ENCODE results near the gene SPIB.
"Not testable (repeated sequence)": the region's sequence is repeated elsewhere in the genome, so short reads cannot be mapped to it uniquely, and the experiment has no call there.

Gene SPIB

GRCh38 chr19:50390295-50390694, 28.4 kb upstream of the SPIB start:
- not testable (repeated sequence) for DNase-seq

GRCh38 chr19:50390952-50391351, 27.8 kb upstream of the SPIB start:
- not testable (repeated sequence) for DNase-seq

GRCh38 chr19:50392759-50393158, 26.0 kb upstream of the SPIB start:
- DNase-seq, result no peak

- no peak for DNase-seq
Observed at GRCh38 chr19:50393589-50393988, 25.1 kb upstream of the SPIB start.

GRCh38 chr19:50394017-50394416, 24.7 kb upstream of the SPIB start:
- DNase-seq, result no peak

- no peak for DNase-seq
Observed at GRCh38 chr19:50398675-50399367, 19.9 kb upstream of the SPIB start.

- DNase-seq, result no peak
Observed at GRCh38 chr19:50399368-50399745, 19.4 kb upstream of the SPIB start.

- DNase-seq, result no peak
Observed at GRCh38 chr19:50401605-50402450, 16.9 kb upstream of the SPIB start.

- no peak for DNase-seq
Observed at GRCh38 chr19:50402544-50403301, 16.0 kb upstream of the SPIB start.

GRCh38 chr19:50406156-50406820, 12.4 kb upstream of the SPIB start:
- no peak for DNase-seq

GRCh38 chr19:50406829-50407228, 11.9 kb upstream of the SPIB start:
- DNase-seq, result no peak

GRCh38 chr19:50409347-50409746, 9.4 kb upstream of the SPIB start:
- DNase-seq, result no peak

GRCh38 chr19:50410109-50410508, 8.6 kb upstream of the SPIB start:
- no peak for DNase-seq

- no peak for DNase-seq
Observed at GRCh38 chr19:50412419-50412818, 6.3 kb upstream of the SPIB start.

GRCh38 chr19:50413096-50413495, 5.6 kb upstream of the SPIB start:
- no peak for DNase-seq

GRCh38 chr19:50413531-50413930, 5.2 kb upstream of the SPIB start:
- no peak for DNase-seq

- DNase-seq, result no peak
Observed at GRCh38 chr19:50414864-50415660, 3.7 kb upstream of the SPIB start.

- no peak for DNase-seq
Observed at GRCh38 chr19:50415661-50416033, 3.1 kb upstream of the SPIB start.

GRCh38 chr19:50416034-50416977, 2.4 kb upstream of the SPIB start:
- no peak for DNase-seq
